PC-3 (cell line): Measurements from ENCODE around the gene GCC1. TPM values are rescaled to one million over a fixed set of nuclear protein-coding genes. Genes with fewer than 3 reads are reported as not detected.

ENCODE experiments used
- ATAC-seq: fragments of 200-7000 bp; cut with Tn5 transposase; 2 replicates; pipeline ENCODE4 v1.9.1; 2020; ENCODE audit warnings: mild to moderate bottlenecking, moderate library complexity
- BruUV-seq: library from RNA; stranded (reverse); fragments of 400-500 nt; replicated peaks from 2 replicates; lab custom pipeline; 2021; lab: Mats Ljungman, UMichigan
- CTCF ChIA-PET: fragments of 300-600 bp; sonication (Branson Sonifier 250); formaldehyde crosslinking; loops from one replicate; lab custom pipeline; 2022; ENCODE audit warnings: antibody characterized with exemption; lab: Charles Lee
- POLR2A ChIA-PET: fragments of 300-600 bp; sonication (Branson Sonifier 250); formaldehyde crosslinking; loops from one replicate; lab custom pipeline; 2022; ENCODE audit warnings: antibody characterized with exemption; ENCODE audit not compliant: unreplicated experiment; lab: Charles Lee
- DNase-seq: peaks from one replicate; pipeline ENCODE4 v3.0.0-alpha.2; 2015
- H2AFZ ChIP-seq: fragments of 300-600 bp; sonication (generic); 2 replicates; pipeline ENCODE4 v1.6.0; 2016; ENCODE audit warnings: antibody characterized with exemption, low read length
- H3F3A ChIP-seq: fragments of 300-600 bp; sonication (generic); one replicate; pipeline ENCODE4 v1.6.0; 2017; ENCODE audit warnings: antibody characterized with exemption, low read length, control low read depth, mild to moderate bottlenecking; ENCODE audit not compliant: unreplicated experiment
- H3K27ac ChIP-seq: fragments of 300-600 bp; sonication (generic); 2 replicates; pipeline ENCODE4 v1.5.1; 2016; ENCODE audit warnings: mild to moderate bottlenecking, low read length
- H3K27me3 ChIP-seq: fragments of 300-600 bp; sonication (generic); 2 replicates; pipeline ENCODE4 v1.6.1; 2016; ENCODE audit warnings: low read length, mixed read lengths
- H3K36me3 ChIP-seq: fragments of 300-600 bp; sonication (generic); 2 replicates; pipeline ENCODE4 v1.6.1; 2016; ENCODE audit warnings: low read depth, mixed run types, low read length, mixed read lengths
- H3K4me1 ChIP-seq: fragments of 300-600 bp; sonication (generic); 2 replicates; pipeline ENCODE4 v1.5.1; 2016; ENCODE audit warnings: low read length; ENCODE audit not compliant: insufficient read depth
- H3K4me2 ChIP-seq: fragments of 300-600 bp; sonication (generic); 2 replicates; pipeline ENCODE4 v1.6.0; 2016; ENCODE audit warnings: low read length
- H3K4me3 ChIP-seq: fragments of 300-600 bp; sonication (generic); 2 replicates; pipeline ENCODE4 v1.5.1; 2016; ENCODE audit warnings: mild to moderate bottlenecking, low read length, mixed read lengths
- H3K79me2 ChIP-seq: fragments of 300-600 bp; sonication (generic); 2 replicates; pipeline ENCODE4 v1.6.1; 2017; ENCODE audit warnings: low read length, mixed read lengths
- H3K9ac ChIP-seq: fragments of 300-600 bp; sonication (generic); 2 replicates; pipeline ENCODE4 v1.6.0; 2016; ENCODE audit warnings: mild to moderate bottlenecking, low read length
- H3K9me2 ChIP-seq: fragments of 300-600 bp; sonication (generic); replicated peaks from 2 replicates; pipeline ENCODE4 v1.6.1; 2016; ENCODE audit warnings: mixed run types, low read length, mixed read lengths
- H3K9me3 ChIP-seq: fragments of 300-600 bp; sonication (generic); 2 replicates; pipeline ENCODE4 v1.6.1; 2016; ENCODE audit warnings: low read length, mixed read lengths
- H4K20me1 ChIP-seq: fragments of 300-600 bp; sonication (generic); 2 replicates; pipeline ENCODE4 v1.6.1; 2016; ENCODE audit warnings: low read length, mixed read lengths
- CTCF ChIP-seq: fragments of 300-600 bp; sonication (generic); conservative IDR thresholded peaks from 2 replicates; pipeline ENCODE4 v1.5.1; 2017; ENCODE audit warnings: antibody characterized with exemption, low read depth, mild to moderate bottlenecking, low read length
- EZH2 ChIP-seq: fragments of 300-600 bp; sonication (generic); IDR thresholded peaks from one replicate; pipeline ENCODE4 v1.6.1; 2017; ENCODE audit warnings: antibody characterized with exemption, mild to moderate bottlenecking, low read length; ENCODE audit not compliant: unreplicated experiment
- EZH2phosphoT487 ChIP-seq: fragments of 300-600 bp; sonication (generic); IDR thresholded peaks from 2 replicates; pipeline ENCODE4 v1.6.1; 2018; ENCODE audit warnings: mild to moderate bottlenecking, antibody characterized with exemption, low read length, borderline replicate concordance
- intact Hi-C: fragments of 100-400 bp; cut with micrococcal nuclease; formaldehyde crosslinking; loops from 2 replicates; pipeline ENCODE4 v1.9.0; 2023
- total RNA-seq: library from RNA; depleted of rRNA; stranded (reverse); fragments of >200 nt; gene quantifications from 2 replicates; pipeline ENCODE4 v1.2.3, GENCODE V29; 2014

Gene GCC1
- total RNA-seq, 1 experiment from 2014 or later = 11.2 TPM

GRCh38 chr7:127586346-127586745 is 950 bp upstream of the GCC1 start:
- Histone ChIP-seq H3K4me3 (no peak overlapping the region), H4K20me1 (peaks cover 27% of the 10 kb centered on the region), H2AFZ (no peak overlapping the region), H3K36me3 (peaks cover 16% of the 10 kb centered on the region), H3K4me1 (peaks cover 27% of the 10 kb centered on the region), H3K9me2 (no peaks in the 10 kb centered on the region), H3K9ac (no peak overlapping the region), H3K27ac (no peak overlapping the region), H3K9me3 (no peaks in the 10 kb centered on the region), H3K4me2 (0 out of 2 replicates have a peak overlapping the region, but pooled peaks have one; percentile 99), H3K27me3 (no peaks in the 10 kb centered on the region), H3F3A (no peaks in the 10 kb centered on the region), H3K79me2 (peaks cover 56% of the 10 kb centered on the region)
- ChIA-PET POLR2A (interaction anchor here (0.6 kb wide), 1 partner anchor 666 kb away, joined by 5 read pairs; no protein-coding TSS in a partner anchor), CTCF (no interaction called here)
- TF ChIP-seq EZH2 (no peak), CTCF (no peak), EZH2phosphoT487 (no peak)
- ATAC-seq = no peak
- peak; percentile 42 for DNase-seq
- no TSS peak for BruUV-seq
- intact Hi-C loops = loop anchor here (5.0 kb wide), 1 partner anchor 81 kb away; no protein-coding TSS in a partner anchor

GRCh38 chr7:127584648-127585043 is 750 bp downstream of the GCC1 start:
- Histone ChIP-seq H3K9me3 (no peaks in the 10 kb centered on the region), H3K36me3 (peaks cover 5% of the 10 kb centered on the region; the same call in 1 of the 2 replicates), H3K9me2 (no peaks in the 10 kb centered on the region), H3K4me2 (peak overlapping the region; percentile 99), H3K9ac (peak overlapping the region; percentile 90), H2AFZ (peak overlapping the region; percentile 84; the same call in 1 of the 2 replicates), H3K4me3 (peak overlapping the region; percentile 90), H3K27ac (no peak overlapping the region), H3K4me1 (peaks cover 27% of the 10 kb centered on the region), H3F3A (no peaks in the 10 kb centered on the region), H3K79me2 (peaks cover 63% of the 10 kb centered on the region), H4K20me1 (peaks cover 23% of the 10 kb centered on the region), H3K27me3 (no peaks in the 10 kb centered on the region)
- DNase-seq = no peak
- ChIA-PET CTCF (no interaction called here), POLR2A (no interaction called here)
- no TSS peak for BruUV-seq
- TF ChIP-seq EZH2phosphoT487 (no peak), CTCF (no peak), EZH2 (no peak)
- intact Hi-C loops = loop anchor here (5.0 kb wide), 1 partner anchor 83 kb away; no protein-coding TSS in a partner anchor
- ATAC-seq = no peak

GRCh38 chr7:127582361-127582760 is 3.0 kb downstream of the GCC1 start:
- H3F3A ChIP-seq = no peaks in the 10 kb centered on the region
- no TSS peak for BruUV-seq
- no peaks in the 10 kb centered on the region for H3K9me2 ChIP-seq
- H3K79me2 ChIP-seq = peaks cover 50% of the 10 kb centered on the region
- no peak for DNase-seq
- ATAC-seq = no peak
- no peak overlapping the region for H3K9ac ChIP-seq
- no peaks in the 10 kb centered on the region for H3K9me3 ChIP-seq
- no peak overlapping the region for H3K27ac ChIP-seq
- POLR2A ChIA-PET = no interaction called here
- H3K4me1 ChIP-seq = peaks cover 16% of the 10 kb centered on the region; the same call in 1 of the 2 replicates
- H3K36me3 ChIP-seq = peaks cover 5% of the 10 kb centered on the region; the same call in 1 of the 2 replicates
- no peaks in the 10 kb centered on the region for H3K27me3 ChIP-seq
- TF ChIP-seq CTCF (no peak), EZH2 (no peak), EZH2phosphoT487 (no peak)
- CTCF ChIA-PET = no interaction called here
- intact Hi-C loops = no loop called here
- H3K4me2 ChIP-seq = no peak overlapping the region
- peaks cover 17% of the 10 kb centered on the region for H4K20me1 ChIP-seq
- no peak overlapping the region for H2AFZ ChIP-seq
- no peak overlapping the region for H3K4me3 ChIP-seq
